ENCODE results near the gene TBC1D1. TPM values are rescaled to one million over a fixed set of nuclear protein-coding genes. Genes with fewer than 3 reads are reported as not detected.

Gene TBC1D1
- total RNA-seq, 2 donors from 2014 or later = 58.0 to 68.7 TPM

DNA sequence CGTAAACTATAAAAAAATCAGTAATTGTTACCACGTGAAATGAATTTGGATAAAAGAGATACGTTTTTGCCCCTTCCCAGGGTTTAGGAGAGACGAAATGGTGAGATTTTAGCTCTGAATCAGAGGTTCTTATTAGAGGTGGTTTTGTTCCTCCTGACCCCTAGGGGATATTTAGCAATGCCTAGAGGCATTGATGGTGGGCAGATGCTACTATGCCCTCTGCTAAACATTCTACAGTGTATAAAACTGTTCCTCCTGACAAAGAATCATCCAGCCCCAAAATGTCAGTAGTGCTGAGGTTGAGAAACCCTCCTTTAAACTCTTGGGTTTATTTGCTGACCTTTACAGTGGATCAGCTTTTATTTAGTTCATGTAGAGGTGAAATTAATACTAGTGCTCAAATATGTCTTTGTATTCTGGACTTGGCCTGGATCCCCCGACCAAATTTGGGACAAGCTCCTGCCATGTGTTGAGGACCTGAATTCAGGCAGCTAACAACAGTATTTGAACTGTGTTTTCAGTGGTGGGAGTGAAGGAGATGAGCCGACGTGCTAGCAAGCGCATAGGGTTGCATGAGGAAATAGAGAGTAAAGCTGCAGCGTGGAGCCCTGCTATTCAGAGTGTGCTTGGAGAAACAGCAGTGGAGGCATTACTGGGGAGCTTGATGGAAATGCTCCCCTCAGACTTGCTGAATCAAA, 195.4 kb downstream of the TBC1D1 start:
- Mint-ChIP-seq H3K27me3 (ENCODE audit: low read depth) (no peaks in the 10 kb centered on the region), H3K4me3 (no peak overlapping the region), H3K27ac (no peak overlapping the region), H3K36me3 (ENCODE audit: insufficient read depth in 2 of 2) (peaks cover 5% of the 10 kb centered on the region in 2 donors), H3K9me3 (no peaks in the 10 kb centered on the region), H3K4me1 (ENCODE audit: low read depth) (peaks cover 25% of the 10 kb centered on the region)
- DNase-seq (no peak), ATAC-seq (replicated peaks in 1 of 2) (no peak)

GRCh38 chr4:38086849-38087226, 196.0 kb downstream of the TBC1D1 start:
- Mint-ChIP-seq H3K27ac (no peak overlapping the region), H3K9me3 (no peaks in the 10 kb centered on the region), H3K4me1 (ENCODE audit: low read depth) (peaks cover 30% of the 10 kb centered on the region), H3K36me3 (ENCODE audit: insufficient read depth in 2 of 2) (peaks cover 5 to 6% of the 10 kb centered on the region in 2 donors), H3K4me3 (no peak overlapping the region), H3K27me3 (ENCODE audit: low read depth) (no peaks in the 10 kb centered on the region)
- DNase-seq (no peak), ATAC-seq (replicated peaks in 1 of 2) (no peak)

DNA sequence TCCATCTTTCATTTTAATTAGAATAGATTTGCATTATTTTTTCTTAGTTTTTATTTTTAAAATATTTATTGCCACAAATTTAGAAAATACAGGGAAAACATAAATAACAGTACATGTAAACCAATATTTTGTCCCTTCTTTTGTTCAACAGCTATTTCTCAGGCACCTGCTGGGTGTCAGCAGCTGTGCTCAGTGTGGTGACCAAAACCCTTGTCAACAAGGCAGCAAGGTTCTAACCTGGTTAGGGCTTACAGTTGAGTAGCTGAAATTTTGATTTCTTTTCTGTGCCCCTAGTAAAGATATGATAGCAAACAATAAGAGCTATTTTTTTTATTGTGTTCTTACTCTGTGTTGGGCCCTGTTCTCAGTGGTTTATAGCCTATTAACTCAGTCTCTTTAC, 197.4 kb downstream of the TBC1D1 start:
- H3K36me3 Mint-ChIP-seq (ENCODE audit: insufficient read depth in 2 of 2) = peaks cover 5 to 11% of the 10 kb centered on the region in 2 donors
- ATAC-seq (replicated peaks in 1 of 2) = peak in 1 of 2 donors; percentile 23

GRCh38 chr4:38089961-38090360, 199.1 kb downstream of the TBC1D1 start:
- ATAC-seq (replicated peaks in 1 of 2) = no peak
- no peaks in the 10 kb centered on the region for H3K9me3 Mint-ChIP-seq
- H3K27ac Mint-ChIP-seq = peak overlapping the region; percentile 91
- H3K4me3 Mint-ChIP-seq = peak overlapping the region in 1 of 2 donors; percentile 52
- peaks cover 5 to 11% of the 10 kb centered on the region in 2 donors for H3K36me3 Mint-ChIP-seq (ENCODE audit: insufficient read depth in 2 of 2)
- H3K27me3 Mint-ChIP-seq (ENCODE audit: low read depth) = no peaks in the 10 kb centered on the region
- peaks cover 39% of the 10 kb centered on the region for H3K4me1 Mint-ChIP-seq (ENCODE audit: low read depth)
- DNase-seq = no peak

More for the DNA sequence above, 197.4 kb downstream of the TBC1D1 start:
- H3K4me3 Mint-ChIP-seq = no peak overlapping the region
- no peaks in the 10 kb centered on the region for H3K9me3 Mint-ChIP-seq
- peak overlapping the region; percentile 66 for H3K27ac Mint-ChIP-seq
- H3K27me3 Mint-ChIP-seq (ENCODE audit: low read depth) = no peaks in the 10 kb centered on the region
- no peak for DNase-seq
- H3K4me1 Mint-ChIP-seq (ENCODE audit: low read depth) = peaks cover 39% of the 10 kb centered on the region

- H3K36me3 Mint-ChIP-seq (ENCODE audit: insufficient read depth in 2 of 2) = peaks cover 5 to 15% of the 10 kb centered on the region in 2 donors
- peak overlapping the region; percentile 91 for H3K27ac Mint-ChIP-seq
- ATAC-seq (replicated peaks in 1 of 2) (peak; percentile 80 to 82), DNase-seq (no peak)
- H3K27me3 Mint-ChIP-seq (ENCODE audit: low read depth) = no peaks in the 10 kb centered on the region
- peak overlapping the region; percentile 37 to 52 for H3K4me3 Mint-ChIP-seq
- no peaks in the 10 kb centered on the region for H3K9me3 Mint-ChIP-seq
- H3K4me1 Mint-ChIP-seq (ENCODE audit: low read depth) = peaks cover 39% of the 10 kb centered on the region
These were observed 199.8 kb downstream of the TBC1D1 start for GRCh38 chr4:38090455-38091246.

GRCh38 chr4:38091636-38092035, 200.8 kb downstream of the TBC1D1 start:
- no peaks in the 10 kb centered on the region for H3K9me3 Mint-ChIP-seq
- H3K36me3 Mint-ChIP-seq (ENCODE audit: insufficient read depth in 2 of 2) = peaks cover 5 to 15% of the 10 kb centered on the region in 2 donors
- peaks cover 39% of the 10 kb centered on the region for H3K4me1 Mint-ChIP-seq (ENCODE audit: low read depth)
- no peak for DNase-seq
- peak overlapping the region; percentile 91 for H3K27ac Mint-ChIP-seq
- peak overlapping the region in 1 of 2 donors; percentile 60 for H3K4me3 Mint-ChIP-seq
- no peaks in the 10 kb centered on the region for H3K27me3 Mint-ChIP-seq (ENCODE audit: low read depth)
- ATAC-seq (replicated peaks in 1 of 2) = no peak

GRCh38 chr4:38092701-38093100, 201.8 kb downstream of the TBC1D1 start:
- peaks cover 5 to 15% of the 10 kb centered on the region in 2 donors for H3K36me3 Mint-ChIP-seq (ENCODE audit: insufficient read depth in 2 of 2)
- no peak overlapping the region for H3K27ac Mint-ChIP-seq
- DNase-seq (no peak), ATAC-seq (replicated peaks in 1 of 2) (no peak)
- no peaks in the 10 kb centered on the region for H3K27me3 Mint-ChIP-seq (ENCODE audit: low read depth)
- peaks cover 39% of the 10 kb centered on the region for H3K4me1 Mint-ChIP-seq (ENCODE audit: low read depth)
- no peaks in the 10 kb centered on the region for H3K9me3 Mint-ChIP-seq
- no peak overlapping the region for H3K4me3 Mint-ChIP-seq

GRCh38 chr4:38094419-38094818, 203.5 kb downstream of the TBC1D1 start:
- no peak for DNase-seq
- Mint-ChIP-seq H3K36me3 (ENCODE audit: insufficient read depth in 2 of 2) (peaks cover 5 to 15% of the 10 kb centered on the region in 2 donors), H3K9me3 (no peaks in the 10 kb centered on the region), H3K4me1 (ENCODE audit: low read depth) (peaks cover 31% of the 10 kb centered on the region), H3K27ac (no peak overlapping the region), H3K4me3 (no peak overlapping the region), H3K27me3 (ENCODE audit: low read depth) (no peaks in the 10 kb centered on the region)
- no peak for ATAC-seq (replicated peaks in 1 of 2)

GRCh38 chr4:38095691-38096090, 204.8 kb downstream of the TBC1D1 start:
- no peak overlapping the region for H3K27ac Mint-ChIP-seq
- no peak overlapping the region for H3K4me3 Mint-ChIP-seq
- peaks cover 20% of the 10 kb centered on the region for H3K4me1 Mint-ChIP-seq (ENCODE audit: low read depth)
- H3K27me3 Mint-ChIP-seq (ENCODE audit: low read depth) = no peaks in the 10 kb centered on the region
- H3K9me3 Mint-ChIP-seq = no peaks in the 10 kb centered on the region
- no peak for DNase-seq
- no peak for ATAC-seq (replicated peaks in 1 of 2)
- peaks cover 4 to 15% of the 10 kb centered on the region in 2 donors for H3K36me3 Mint-ChIP-seq (ENCODE audit: insufficient read depth in 2 of 2)

DNA sequence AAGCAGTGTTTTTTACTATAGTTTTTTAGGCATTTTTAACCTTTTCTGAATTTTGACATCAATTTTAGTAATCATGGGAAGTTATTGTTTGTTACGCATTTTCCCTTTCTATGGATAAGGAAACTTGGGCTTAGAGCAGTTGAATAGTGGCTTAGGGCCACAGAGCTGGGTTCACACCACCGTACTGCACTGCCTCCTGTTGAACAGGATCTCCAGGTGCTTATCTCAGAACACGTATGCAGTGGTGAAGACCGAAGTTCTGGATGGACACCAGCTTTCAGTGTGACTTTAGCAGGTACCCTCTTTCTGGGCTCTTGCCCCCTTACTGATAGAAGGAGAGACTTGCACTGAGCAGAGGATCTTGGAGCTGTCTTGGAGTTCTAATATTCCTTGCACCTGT, 206.9 kb downstream of the TBC1D1 start:
- Mint-ChIP-seq H3K27ac (no peak overlapping the region), H3K36me3 (ENCODE audit: insufficient read depth in 2 of 2) (peaks cover 1 to 10% of the 10 kb centered on the region in 2 donors), H3K4me3 (no peak overlapping the region), H3K4me1 (ENCODE audit: low read depth) (peaks cover 3% of the 10 kb centered on the region), H3K27me3 (ENCODE audit: low read depth) (no peaks in the 10 kb centered on the region), H3K9me3 (no peaks in the 10 kb centered on the region)
- ATAC-seq (replicated peaks in 1 of 2) (no peak), DNase-seq (no peak)

- no peaks in the 10 kb centered on the region for H3K9me3 Mint-ChIP-seq
- DNase-seq (no peak), ATAC-seq (replicated peaks in 1 of 2) (no peak)
- no peaks in the 10 kb centered on the region for H3K4me1 Mint-ChIP-seq (ENCODE audit: low read depth)
- H3K27me3 Mint-ChIP-seq (ENCODE audit: low read depth) = no peaks in the 10 kb centered on the region
- no peak overlapping the region for H3K27ac Mint-ChIP-seq
- H3K4me3 Mint-ChIP-seq = no peak overlapping the region
- H3K36me3 Mint-ChIP-seq (ENCODE audit: insufficient read depth in 2 of 2) = peaks cover 1 to 9% of the 10 kb centered on the region in 2 donors
These were observed 208.2 kb downstream of the TBC1D1 start for GRCh38 chr4:38099020-38099600.

DNA sequence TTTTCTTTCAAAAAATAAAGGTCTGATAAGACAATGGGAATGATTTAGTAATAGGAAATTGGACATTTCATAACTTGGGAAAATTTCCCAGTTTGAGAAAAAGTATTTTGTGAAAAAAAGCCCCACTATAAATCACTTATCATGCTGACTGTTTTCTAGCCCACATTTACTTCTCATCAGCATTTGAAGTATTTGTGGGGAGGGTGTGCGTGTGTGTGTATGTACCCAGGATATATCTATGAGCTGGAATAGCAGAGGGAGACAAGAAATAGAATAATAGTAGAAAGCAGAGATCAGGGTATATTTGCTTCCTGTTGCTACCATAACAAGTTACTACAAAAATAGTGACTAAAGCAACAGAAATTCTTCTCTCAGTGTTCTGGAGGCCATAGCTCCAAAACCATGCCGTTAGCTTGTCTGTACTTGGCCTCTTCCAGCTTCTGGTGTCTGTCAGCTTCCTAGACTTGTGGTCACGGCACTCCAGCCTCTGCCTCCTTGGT, 209.1 kb downstream of the TBC1D1 start:
- H3K27me3 Mint-ChIP-seq (ENCODE audit: low read depth) = no peaks in the 10 kb centered on the region
- no peak overlapping the region for H3K27ac Mint-ChIP-seq
- no peak overlapping the region for H3K4me3 Mint-ChIP-seq
- H3K36me3 Mint-ChIP-seq (ENCODE audit: insufficient read depth in 2 of 2) = peaks cover 1 to 9% of the 10 kb centered on the region in 2 donors
- no peak for DNase-seq
- ATAC-seq (replicated peaks in 1 of 2) = no peak
- peaks cover under 1% of the 10 kb centered on the region for H3K4me1 Mint-ChIP-seq (ENCODE audit: low read depth)
- H3K9me3 Mint-ChIP-seq = no peaks in the 10 kb centered on the region
